MM.1S (cell line): ENCODE measurements around the gene CDH12.
"Not testable (repeated sequence)": the region's sequence is repeated elsewhere in the genome, so short reads cannot be mapped to it uniquely, and the experiment has no call there.

Experiments
- EZH2 ChIP-seq: fragments of 300-600 bp; sonication (generic); optimal IDR thresholded peaks from 2 replicates; pipeline ENCODE3; 2017; ENCODE audit warnings: low read depth, mild to moderate bottlenecking, antibody characterized with exemption, low read length, mixed read lengths
- EZH2phosphoT487 ChIP-seq: fragments of 300-600 bp; sonication (generic); IDR thresholded peaks from 2 replicates; pipeline ENCODE4 v1.6.1; 2018; ENCODE audit warnings: antibody characterized with exemption, low read length
- TF ChIP-seq, protein P1 (sequence below): fragments of 300-600 bp; sonication (generic); IDR thresholded peaks from 2 replicates; pipeline ENCODE4 v1.5.1; 2016; ENCODE audit warnings: antibody characterized with exemption, low read length, mixed read lengths

- TF ChIP-seq, protein P1, sequence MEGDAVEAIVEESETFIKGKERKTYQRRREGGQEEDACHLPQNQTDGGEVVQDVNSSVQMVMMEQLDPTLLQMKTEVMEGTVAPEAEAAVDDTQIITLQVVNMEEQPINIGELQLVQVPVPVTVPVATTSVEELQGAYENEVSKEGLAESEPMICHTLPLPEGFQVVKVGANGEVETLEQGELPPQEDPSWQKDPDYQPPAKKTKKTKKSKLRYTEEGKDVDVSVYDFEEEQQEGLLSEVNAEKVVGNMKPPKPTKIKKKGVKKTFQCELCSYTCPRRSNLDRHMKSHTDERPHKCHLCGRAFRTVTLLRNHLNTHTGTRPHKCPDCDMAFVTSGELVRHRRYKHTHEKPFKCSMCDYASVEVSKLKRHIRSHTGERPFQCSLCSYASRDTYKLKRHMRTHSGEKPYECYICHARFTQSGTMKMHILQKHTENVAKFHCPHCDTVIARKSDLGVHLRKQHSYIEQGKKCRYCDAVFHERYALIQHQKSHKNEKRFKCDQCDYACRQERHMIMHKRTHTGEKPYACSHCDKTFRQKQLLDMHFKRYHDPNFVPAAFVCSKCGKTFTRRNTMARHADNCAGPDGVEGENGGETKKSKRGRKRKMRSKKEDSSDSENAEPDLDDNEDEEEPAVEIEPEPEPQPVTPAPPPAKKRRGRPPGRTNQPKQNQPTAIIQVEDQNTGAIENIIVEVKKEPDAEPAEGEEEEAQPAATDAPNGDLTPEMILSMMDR: not testable (repeated sequence)
- TF ChIP-seq EZH2phosphoT487, EZH2: not testable (repeated sequence)
These were observed 684.4 kb downstream of the CDH12 start for GRCh38 chr5:22168704-22169103.
